Measurements from ENCODE around the gene KLK14.

Gene KLK14

GRCh38 chr19:51043497-51043896 is 39.2 kb downstream of the KLK14 start:
- Histone ChIP-seq H3K36me3 (ENCODE audit: control insufficient read depth, insufficient read depth, low read length) (no peaks in the 10 kb centered on the region), H3K9ac (ENCODE audit: low read length) (no peak overlapping the region), H3K4me3 (ENCODE audit: low read depth, low read length) (no peak overlapping the region), H3K4me1 (ENCODE audit: control insufficient read depth, insufficient read depth, low read length) (peaks cover 23% of the 10 kb centered on the region), H3K27me3 (ENCODE audit: control insufficient read depth, insufficient read depth, low read length) (no peaks in the 10 kb centered on the region), H3K9me3 (ENCODE audit: control insufficient read depth, insufficient read depth, low read depth, low read length) (no peaks in the 10 kb centered on the region; the same call in 1 of the 2 replicates), H3K27ac (ENCODE audit: low read depth, low read length) (no peak overlapping the region)

- no peak overlapping the region for H3K27ac ChIP-seq (ENCODE audit: low read depth, low read length)
- no peaks in the 10 kb centered on the region; the same call in 1 of the 2 replicates for H3K9me3 ChIP-seq (ENCODE audit: control insufficient read depth, insufficient read depth, low read depth, low read length)
- no peaks in the 10 kb centered on the region for H3K36me3 ChIP-seq (ENCODE audit: control insufficient read depth, insufficient read depth, low read length)
- H3K9ac ChIP-seq (ENCODE audit: low read length) = no peak overlapping the region
- no peak overlapping the region for H3K4me3 ChIP-seq (ENCODE audit: low read depth, low read length)
- no peaks in the 10 kb centered on the region for H3K27me3 ChIP-seq (ENCODE audit: control insufficient read depth, insufficient read depth, low read length)
- H3K4me1 ChIP-seq (ENCODE audit: control insufficient read depth, insufficient read depth, low read length) = no peaks in the 10 kb centered on the region
Observed at GRCh38 chr19:51040151-51040550, 42.5 kb downstream of the KLK14 start.

- Histone ChIP-seq H3K9ac (ENCODE audit: low read length) (no peak overlapping the region), H3K9me3 (ENCODE audit: control insufficient read depth, insufficient read depth, low read depth, low read length) (no peaks in the 10 kb centered on the region), H3K4me3 (ENCODE audit: low read depth, low read length) (no peak overlapping the region), H3K36me3 (ENCODE audit: control insufficient read depth, insufficient read depth, low read length) (no peaks in the 10 kb centered on the region), H3K27ac (ENCODE audit: low read depth, low read length) (no peak overlapping the region), H3K27me3 (ENCODE audit: control insufficient read depth, insufficient read depth, low read length) (no peaks in the 10 kb centered on the region), H3K4me1 (ENCODE audit: control insufficient read depth, insufficient read depth, low read length) (no peaks in the 10 kb centered on the region)
Observed at GRCh38 chr19:51036519-51036918, 46.2 kb downstream of the KLK14 start.

- Histone ChIP-seq H3K27me3 (ENCODE audit: control insufficient read depth, insufficient read depth, low read length) (no peaks in the 10 kb centered on the region), H3K27ac (ENCODE audit: low read depth, low read length) (no peak within 1 kb of the TSS), H3K9ac (ENCODE audit: low read length) (no peak within 1 kb of the TSS), H3K4me1 (ENCODE audit: control insufficient read depth, insufficient read depth, low read length) (peaks cover 4% of the 10 kb centered on the region; the same call in 1 of the 2 replicates), H3K9me3 (ENCODE audit: control insufficient read depth, insufficient read depth, low read depth, low read length) (no peaks in the 10 kb centered on the region), H3K4me3 (ENCODE audit: low read depth, low read length) (no peak within 1 kb of the TSS), H3K36me3 (ENCODE audit: control insufficient read depth, insufficient read depth, low read length) (no peaks in the 10 kb centered on the region)
Observed at GRCh38 chr19:51034704-51035103, 48.0 kb downstream of the KLK14 start, which contains the start of gene KLK12. Gene KLK12, minus strand, starts transcription at chr19:51035002. Its CDS starts 381 bp downstream, at chr19:51034621.

- Histone ChIP-seq H3K27ac (ENCODE audit: low read depth, low read length) (no peak overlapping the region), H3K9ac (ENCODE audit: low read length) (no peak overlapping the region), H3K27me3 (ENCODE audit: control insufficient read depth, insufficient read depth, low read length) (no peaks in the 10 kb centered on the region), H3K9me3 (ENCODE audit: control insufficient read depth, insufficient read depth, low read depth, low read length) (no peaks in the 10 kb centered on the region), H3K4me1 (ENCODE audit: control insufficient read depth, insufficient read depth, low read length) (peaks cover 8% of the 10 kb centered on the region; the same call in 1 of the 2 replicates), H3K4me3 (ENCODE audit: low read depth, low read length) (no peak overlapping the region), H3K36me3 (ENCODE audit: control insufficient read depth, insufficient read depth, low read length) (no peaks in the 10 kb centered on the region)
Observed at GRCh38 chr19:51031880-51032225, 50.8 kb downstream of the KLK14 start.

GRCh38 chr19:51031220-51031879 is 51.3 kb downstream of the KLK14 start:
- Histone ChIP-seq H3K9ac (ENCODE audit: low read length) (no peak overlapping the region), H3K27me3 (ENCODE audit: control insufficient read depth, insufficient read depth, low read length) (no peaks in the 10 kb centered on the region), H3K9me3 (ENCODE audit: control insufficient read depth, insufficient read depth, low read depth, low read length) (no peaks in the 10 kb centered on the region)

GRCh38 chr19:51030631-51031030 is 52.1 kb downstream of the KLK14 start:
- Histone ChIP-seq H3K27me3 (ENCODE audit: control insufficient read depth, insufficient read depth, low read length) (no peaks in the 10 kb centered on the region), H3K9me3 (ENCODE audit: control insufficient read depth, insufficient read depth, low read depth, low read length) (no peaks in the 10 kb centered on the region), H3K27ac (ENCODE audit: low read depth, low read length) (no peak overlapping the region), H3K9ac (ENCODE audit: low read length) (no peak overlapping the region), H3K4me1 (ENCODE audit: control insufficient read depth, insufficient read depth, low read length) (peaks cover 19% of the 10 kb centered on the region), H3K36me3 (ENCODE audit: control insufficient read depth, insufficient read depth, low read length) (no peaks in the 10 kb centered on the region), H3K4me3 (ENCODE audit: low read depth, low read length) (no peak overlapping the region)

More at GRCh38 chr19:51031220-51031879, 51.3 kb downstream of the KLK14 start:
- no peak overlapping the region for H3K27ac ChIP-seq (ENCODE audit: low read depth, low read length)
- H3K36me3 ChIP-seq (ENCODE audit: control insufficient read depth, insufficient read depth, low read length) = no peaks in the 10 kb centered on the region
- H3K4me3 ChIP-seq (ENCODE audit: low read depth, low read length) = no peak overlapping the region
- H3K4me1 ChIP-seq (ENCODE audit: control insufficient read depth, insufficient read depth, low read length) = peaks cover 11% of the 10 kb centered on the region; the same call in 1 of the 2 replicates

GRCh38 chr19:51029718-51030117 is 53.0 kb downstream of the KLK14 start:
- H3K9me3 ChIP-seq (ENCODE audit: control insufficient read depth, insufficient read depth, low read depth, low read length) = no peaks in the 10 kb centered on the region
- H3K27ac ChIP-seq (ENCODE audit: low read depth, low read length) = no peak overlapping the region
- H3K9ac ChIP-seq (ENCODE audit: low read length) = no peak overlapping the region
- no peak overlapping the region for H3K4me3 ChIP-seq (ENCODE audit: low read depth, low read length)
- peaks cover 28% of the 10 kb centered on the region for H3K4me1 ChIP-seq (ENCODE audit: control insufficient read depth, insufficient read depth, low read length)
- H3K27me3 ChIP-seq (ENCODE audit: control insufficient read depth, insufficient read depth, low read length) = peaks cover 2% of the 10 kb centered on the region; the same call in 1 of the 2 replicates
- H3K36me3 ChIP-seq (ENCODE audit: control insufficient read depth, insufficient read depth, low read length) = no peaks in the 10 kb centered on the region

All from HUES6 (cell line).